HepG2 (cell line): Measurements from ENCODE around the gene CX3CR1. TPM values are rescaled to one million over a fixed set of nuclear protein-coding genes. Genes with fewer than 3 reads are reported as not detected.

ENCODE experiments used
- ATAC-seq: fragments of 200-7000 bp; cut with Tn5 transposase; 3 replicates; pipeline ENCODE4 v1.9.1; 2020; ENCODE audit warnings: mild to moderate bottlenecking, moderate library complexity
- BruUV-seq: library from RNA; stranded (reverse); fragments of 400-500 nt; replicated peaks from 2 replicates; lab custom pipeline; 2021; lab: Mats Ljungman, UMichigan
- CTCF ChIA-PET: fragments of 300-600 bp; formaldehyde crosslinking; extraction: SDS; loops from one replicate; lab custom pipeline; 2021; ENCODE audit warnings: low total read pairs, inconsistent platforms, low intra/inter-chr PET ratio; lab: Yijun Ruan, JAX
- POLR2A ChIA-PET: fragments of 350-600 bp; sonication (Branson Sonifier 250); formaldehyde crosslinking; loops from one replicate; lab custom pipeline; 2020; ENCODE audit warnings: antibody characterized with exemption, inconsistent platforms; lab: Yijun Ruan, JAX
- DNase-seq: peaks from one replicate; pipeline ENCODE4 v3.0.0-alpha.2; 2015; ENCODE audit warnings: low spot score
- FAIRE-seq: peaks from 3 replicates; lab custom pipeline; 2011; peaks lifted over from hg19 to GRCh38; lab: Jason Lieb, UNC
- H2AFZ ChIP-seq: one replicate; pipeline ENCODE4 v1.6.1; 2011; ENCODE audit warnings: low read length, inconsistent platforms
- H3K27ac ChIP-seq: fragments of 300-600 bp; 3 replicates; pipeline ENCODE4 v1.8.0; 2011; ENCODE audit warnings: mixed run types, mild to moderate bottlenecking, mixed read lengths, low read length, inconsistent platforms; ENCODE audit not compliant: insufficient read depth; ENCODE audit errors: extremely low read length
- H3K27me3 ChIP-seq, 2 experiments: fragments of 200-600 bp in 1 of 2; 2 replicates in 1 of 2; 3 replicates in 1 of 2; pipeline versions ENCODE4 v1.6.0 to v1.8.0; 2011; ENCODE audit warnings: low read length in 2 of 2, mild to moderate bottlenecking in 2 of 2, moderate library complexity in 2 of 2, inconsistent platforms in 1 of 2; ENCODE audit not compliant: insufficient read depth in 2 of 2, control insufficient read depth in 1 of 2
- H3K36me3 ChIP-seq, 2 experiments: fragments of 200-600 bp in 1 of 2; replicated peaks in 1 of 2; 2 replicates in 1 of 2; 3 replicates in 1 of 2; pipeline versions ENCODE4 v1.5.1 to v1.8.0; 2011; ENCODE audit warnings: low read length in 2 of 2, inconsistent platforms in 1 of 2; ENCODE audit not compliant: insufficient read depth in 2 of 2, control insufficient read depth in 1 of 2
- H3K4me1 ChIP-seq: 2 replicates; pipeline ENCODE4 v1.5.1; 2012; ENCODE audit warnings: low read length, inconsistent platforms; ENCODE audit not compliant: insufficient read depth
- H3K4me2 ChIP-seq: 2 replicates; pipeline ENCODE4 v1.6.0; 2011; ENCODE audit warnings: low read depth, low read length, inconsistent platforms
- H3K4me3 ChIP-seq, 3 experiments: fragments of 200-600 bp in 1 of 3; sonication (generic), shearing (Covaris generic) in 1 of 3; replicated peaks in 1 of 3; 2 replicates each; pipeline ENCODE4 v1.5.1; 2011 to 2016; ENCODE audit warnings: low read length in 3 of 3, inconsistent platforms in 2 of 3, low read depth in 2 of 3, mild to moderate bottlenecking in 2 of 3, control low read depth in 1 of 3, mixed read lengths in 1 of 3; ENCODE audit not compliant: insufficient read depth in 1 of 3
- H3K79me2 ChIP-seq: one replicate; pipeline ENCODE4 v1.6.1; 2011; ENCODE audit warnings: low read length, inconsistent platforms; ENCODE audit not compliant: insufficient read depth
- H3K9ac ChIP-seq: 2 replicates; pipeline ENCODE4 v1.6.0; 2011; ENCODE audit warnings: mild to moderate bottlenecking, low read depth, low read length, inconsistent platforms; ENCODE audit not compliant: insufficient read depth
- H3K9me3 ChIP-seq: 2 replicates; pipeline ENCODE4 v1.5.1; 2012; ENCODE audit warnings: mild to moderate bottlenecking, low read length
- H4K20me1 ChIP-seq: 2 replicates; pipeline ENCODE4 v1.6.0; 2011; ENCODE audit warnings: inconsistent platforms, mild to moderate bottlenecking, low read length, moderate library complexity; ENCODE audit not compliant: insufficient read depth
- MAFF ChIP-seq: IDR thresholded peaks from 2 replicates; pipeline ENCODE4 v1.6.1; 2011; ENCODE audit warnings: low read depth, low read length, improper control_type of control experiment
- RBAK ChIP-seq: sonication (generic); formaldehyde crosslinking; IDR thresholded peaks from 2 replicates; pipeline ENCODE4 v1.5.1; 2020; ENCODE audit warnings: mild to moderate bottlenecking, missing genetic modification reagents
- RFX1 ChIP-seq: fragments of 450-650 bp; IDR thresholded peaks from 2 replicates; pipeline ENCODE4 v1.6.1; 2017
- USF2 ChIP-seq, 2 experiments: sonication (generic) in 1 of 2; formaldehyde crosslinking in 1 of 2; IDR thresholded peaks; 2 replicates each; pipeline versions ENCODE4 v1.5.1 to v1.6.1; 2011 to 2020; ENCODE audit warnings: borderline replicate concordance in 1 of 2, low read depth in 1 of 2, low read length in 1 of 2, mild to moderate bottlenecking in 1 of 2, missing genetic modification reagents in 1 of 2, moderate library complexity in 1 of 2
- ZNF276 ChIP-seq: sonication (generic); formaldehyde crosslinking; IDR thresholded peaks from 2 replicates; pipeline ENCODE4 v1.4.0; 2020; ENCODE audit warnings: mild to moderate bottlenecking, low read depth, missing genetic modification reagents
- ZNF660 ChIP-seq: sonication (generic); formaldehyde crosslinking; IDR thresholded peaks from 2 replicates; pipeline ENCODE4 v1.5.1; 2020; ENCODE audit warnings: mild to moderate bottlenecking, low read depth, missing genetic modification reagents, borderline replicate concordance
- WGBS: methylation state at CpG from one replicate; pipeline ENCODE4 v1.1.6; 2017; ENCODE audit warnings: low lambda C conversion rate; 5-methylcytosine and 5-hydroxymethylcytosine counted together
- in situ Hi-C: cut with HindIII; loops from 2 replicates; pipeline ENCODE4 v1.10.0; 2017; ENCODE audit warnings: low pct_unique_long_range_greater_than_20kb; ENCODE audit not compliant: extremely low pct_ligation_motif_present
- intact Hi-C: fragments of 100-400 bp; cut with micrococcal nuclease; formaldehyde crosslinking; loops from one replicate; pipeline ENCODE4 v1.10.0; 2022; ENCODE audit not compliant: unreplicated experiment
- polyA plus RNA-seq, 8 experiments: library from polyadenylated mRNA; depleted of rRNA in 3 of 8; stranded (reverse) in 7 of 8; unstranded in 1 of 8; fragments of >200 nt; fragmentation: Illumina TruSeq in 4 of 8; extraction: Trizol in 4 of 8; gene quantifications; 2 replicates each; pipeline versions ENCODE4 v1.2.1 to v1.2.3, GENCODE V29; 2011 to 2016; ENCODE audit warnings: low read depth in 4 of 8, missing spikeins in 1 of 8, mixed read lengths in 1 of 8; ENCODE audit not compliant: insufficient read depth in 1 of 8
- total RNA-seq, 5 experiments: library from RNA; depleted of rRNA; stranded (reverse); fragments of >200 nt; fragmentation: Illumina TruSeq; extraction: Trizol; gene quantifications; 2 replicates each; pipeline ENCODE4 v1.2.3, GENCODE V29; 2016; ENCODE audit warnings: low read depth in 1 of 5
- TF ChIP-seq, protein P1 (sequence below): sonication (generic); formaldehyde crosslinking; IDR thresholded peaks from 2 replicates; pipeline ENCODE4 v1.5.1; 2020; ENCODE audit warnings: mild to moderate bottlenecking, missing genetic modification reagents, moderate library complexity

Gene CX3CR1
- total and polyA plus RNA-seq, 2 of the 13 experiments (the other 11 are each of a cell fraction or from before 2014, with no cell fraction given), result not detected

DNA sequence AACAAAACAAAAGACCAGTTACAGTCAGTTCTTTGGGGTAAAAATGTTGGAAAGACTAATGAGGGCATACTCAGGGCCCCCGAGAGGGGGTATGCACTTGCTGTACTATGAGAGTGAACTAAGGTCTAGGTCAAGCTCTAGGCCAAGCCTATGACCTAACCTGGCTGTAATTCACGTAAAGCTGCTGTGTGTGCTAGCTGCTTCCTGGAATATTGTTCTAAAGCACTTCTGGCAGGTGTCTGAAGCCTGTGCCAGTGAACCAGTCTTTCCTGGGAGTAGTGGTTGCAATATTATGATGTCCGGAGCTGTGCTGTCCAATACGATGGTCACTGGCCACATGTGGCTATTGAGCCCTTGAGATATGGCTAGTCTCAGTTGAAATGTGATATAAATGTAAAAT is 13.1 kb upstream of the CX3CR1 start:
- Histone ChIP-seq H3K9ac (no peak overlapping the region), H2AFZ (no peak overlapping the region), H3K4me3 (no peak overlapping the region), H3K9me3 (no peaks in the 10 kb centered on the region), H3K27ac (no peak overlapping the region), H3K4me2 (no peak overlapping the region), H3K36me3 (no peaks in the 10 kb centered on the region), H4K20me1 (no peaks in the 10 kb centered on the region), H3K27me3 (peaks cover 0 to 1% of the 10 kb centered on the region in 2 experiments; a peak in 2 of 5 replicates), H3K4me1 (peaks cover 67% of the 10 kb centered on the region), H3K79me2 (no peaks in the 10 kb centered on the region)
- 44% methylated on average over 4 of the region's 4 CpGs for WGBS
- ChIA-PET POLR2A (no interaction called here), CTCF (interaction anchor here (0.8 kb wide), 1 partner anchor 103 kb away, joined by 3 read pairs; no protein-coding TSS in a partner anchor)
- BruUV-seq, result no TSS peak
- no peak for TF ChIP-seq MAFF
- TF ChIP-seq ZNF276, result no peak
- no peak for TF ChIP-seq ZNF660
- TF ChIP-seq RFX1, result no peak
- TF ChIP-seq RBAK (CRISPR knock-in tag), result no peak
- TF ChIP-seq USF2 (IDR thresholded peaks at IDR 0.05; ENCODE audit: low read depth, low read length), result no peak
- no peak for TF ChIP-seq USF2 (CRISPR knock-in tag; IDR thresholded peaks at IDR 0.05; ENCODE audit: borderline replicate concordance)
- TF ChIP-seq, protein P1, sequence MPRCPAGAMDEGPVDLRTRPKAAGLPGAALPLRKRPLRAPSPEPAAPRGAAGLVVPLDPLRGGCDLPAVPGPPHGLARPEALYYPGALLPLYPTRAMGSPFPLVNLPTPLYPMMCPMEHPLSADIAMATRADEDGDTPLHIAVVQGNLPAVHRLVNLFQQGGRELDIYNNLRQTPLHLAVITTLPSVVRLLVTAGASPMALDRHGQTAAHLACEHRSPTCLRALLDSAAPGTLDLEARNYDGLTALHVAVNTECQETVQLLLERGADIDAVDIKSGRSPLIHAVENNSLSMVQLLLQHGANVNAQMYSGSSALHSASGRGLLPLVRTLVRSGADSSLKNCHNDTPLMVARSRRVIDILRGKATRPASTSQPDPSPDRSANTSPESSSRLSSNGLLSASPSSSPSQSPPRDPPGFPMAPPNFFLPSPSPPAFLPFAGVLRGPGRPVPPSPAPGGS, result no peak
- intact Hi-C loops (loop anchor here (1.0 kb wide), 1 partner anchor 85 kb away; no protein-coding TSS in a partner anchor), in situ Hi-C loops (no loop called here)
- ATAC-seq (no peak), FAIRE-seq (no peak), DNase-seq (no peak)
